KMS-11 (cell line): ENCODE measurements around the gene SPDYE17.
"Not testable (repeated sequence)": the region's sequence is repeated elsewhere in the genome, so short reads cannot be mapped to it uniquely, and the experiment has no call there.

Experiments
- H2AFZ ChIP-seq: fragments of 200-600 bp; sonication (generic); 2 replicates; pipeline ENCODE4 v1.6.1; 2016; ENCODE audit warnings: antibody characterized with exemption, mixed run types, low read depth
- H3K27ac ChIP-seq: fragments of 200-600 bp; sonication (generic); 2 replicates; pipeline ENCODE4 v1.6.1; 2016; ENCODE audit warnings: mild to moderate bottlenecking, mixed run types
- H3K27me3 ChIP-seq: fragments of 200-600 bp; sonication (generic); 2 replicates; pipeline ENCODE4 v1.6.1; 2017; ENCODE audit warnings: mild to moderate bottlenecking, low read depth, mixed run types, moderate library complexity; ENCODE audit not compliant: insufficient read depth
- H3K36me3 ChIP-seq: fragments of 200-600 bp; sonication (generic); 2 replicates; pipeline ENCODE4 v1.6.1; 2017; ENCODE audit warnings: mild to moderate bottlenecking, mixed run types; ENCODE audit not compliant: insufficient read depth
- H3K4me1 ChIP-seq: fragments of 200-600 bp; sonication (generic); 2 replicates; pipeline ENCODE4 v1.6.1; 2016; ENCODE audit warnings: mild to moderate bottlenecking, low read depth, mixed run types; ENCODE audit not compliant: poor library complexity, severe bottlenecking
- H3K4me2 ChIP-seq: fragments of 200-600 bp; sonication (generic); 2 replicates; pipeline ENCODE4 v1.7.0; 2016; ENCODE audit warnings: mild to moderate bottlenecking, mixed run types
- H3K4me3 ChIP-seq: fragments of 200-600 bp; sonication (generic); IDR thresholded peaks from 2 replicates; pipeline ENCODE4 v1.6.1; 2017; ENCODE audit warnings: low read depth, low read length, mixed read lengths; ENCODE audit not compliant: insufficient read depth
- H3K79me2 ChIP-seq: fragments of 200-600 bp; sonication (generic); 2 replicates; pipeline ENCODE4 v1.6.1; 2016; ENCODE audit warnings: low read depth, mixed run types; ENCODE audit not compliant: insufficient read depth
- H3K9ac ChIP-seq: fragments of 200-600 bp; sonication (generic); 2 replicates; pipeline ENCODE4 v1.6.1; 2016; ENCODE audit warnings: mild to moderate bottlenecking, mixed run types
- H4K20me1 ChIP-seq: fragments of 200-600 bp; sonication (generic); 2 replicates; pipeline ENCODE4 v1.6.1; 2016; ENCODE audit warnings: mild to moderate bottlenecking, mixed run types; ENCODE audit not compliant: insufficient read depth

SPDYE17 gene

DNA sequence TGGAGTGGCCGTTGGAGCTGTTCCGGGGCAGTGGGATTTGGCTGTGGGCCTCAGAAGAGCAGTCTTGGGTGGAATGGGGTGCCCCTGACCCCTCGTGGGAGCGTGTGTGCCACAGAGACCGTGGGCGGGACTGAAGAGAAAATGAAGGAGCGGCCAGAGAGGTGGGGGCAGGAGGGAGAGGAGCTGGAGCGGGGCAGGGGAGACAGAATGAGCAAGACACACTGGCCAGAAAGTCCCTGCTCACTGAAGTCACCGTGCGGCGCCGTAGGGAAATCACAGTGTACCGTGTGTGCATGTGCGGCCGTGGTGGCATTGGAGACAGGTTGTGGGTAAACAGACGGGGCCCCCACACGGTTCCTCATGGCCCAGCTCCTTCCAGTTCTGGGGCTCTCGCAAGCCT lies 40.0 kb downstream of the SPDYE17 start:
- not testable (repeated sequence) for H3K36me3 ChIP-seq, H3K79me2 ChIP-seq, H3K9ac ChIP-seq, H3K27ac ChIP-seq, H3K4me1 ChIP-seq, H3K4me3 ChIP-seq, H2AFZ ChIP-seq, H4K20me1 ChIP-seq, H3K4me2 ChIP-seq, H3K27me3 ChIP-seq

DNA sequence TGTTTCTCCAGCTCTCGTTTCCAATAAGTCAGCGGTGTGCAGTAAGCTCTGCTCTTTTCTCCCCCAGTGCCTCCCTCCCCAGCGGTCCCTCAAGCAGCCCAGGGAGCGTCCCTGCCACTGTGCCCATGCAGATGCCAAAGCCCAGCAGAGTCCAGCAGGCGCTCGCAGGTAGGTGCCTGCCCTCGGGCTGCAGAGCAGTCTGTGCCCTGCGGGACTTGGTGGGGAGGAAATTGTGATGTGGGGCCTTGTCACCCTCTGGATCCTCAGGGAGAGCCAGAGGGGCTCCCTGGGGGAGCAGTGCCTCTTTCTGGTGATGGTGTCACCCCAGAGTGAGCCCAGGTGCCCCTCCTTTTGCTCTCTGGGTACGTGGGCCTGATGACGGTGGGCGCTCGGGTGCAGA lies 42.0 kb downstream of the SPDYE17 start:
- H3K4me1 ChIP-seq, H3K27ac ChIP-seq, H3K4me2 ChIP-seq, H3K4me3 ChIP-seq, H3K9ac ChIP-seq, H2AFZ ChIP-seq, H3K36me3 ChIP-seq, H4K20me1 ChIP-seq, H3K27me3 ChIP-seq, H3K79me2 ChIP-seq: not testable (repeated sequence)

DNA sequence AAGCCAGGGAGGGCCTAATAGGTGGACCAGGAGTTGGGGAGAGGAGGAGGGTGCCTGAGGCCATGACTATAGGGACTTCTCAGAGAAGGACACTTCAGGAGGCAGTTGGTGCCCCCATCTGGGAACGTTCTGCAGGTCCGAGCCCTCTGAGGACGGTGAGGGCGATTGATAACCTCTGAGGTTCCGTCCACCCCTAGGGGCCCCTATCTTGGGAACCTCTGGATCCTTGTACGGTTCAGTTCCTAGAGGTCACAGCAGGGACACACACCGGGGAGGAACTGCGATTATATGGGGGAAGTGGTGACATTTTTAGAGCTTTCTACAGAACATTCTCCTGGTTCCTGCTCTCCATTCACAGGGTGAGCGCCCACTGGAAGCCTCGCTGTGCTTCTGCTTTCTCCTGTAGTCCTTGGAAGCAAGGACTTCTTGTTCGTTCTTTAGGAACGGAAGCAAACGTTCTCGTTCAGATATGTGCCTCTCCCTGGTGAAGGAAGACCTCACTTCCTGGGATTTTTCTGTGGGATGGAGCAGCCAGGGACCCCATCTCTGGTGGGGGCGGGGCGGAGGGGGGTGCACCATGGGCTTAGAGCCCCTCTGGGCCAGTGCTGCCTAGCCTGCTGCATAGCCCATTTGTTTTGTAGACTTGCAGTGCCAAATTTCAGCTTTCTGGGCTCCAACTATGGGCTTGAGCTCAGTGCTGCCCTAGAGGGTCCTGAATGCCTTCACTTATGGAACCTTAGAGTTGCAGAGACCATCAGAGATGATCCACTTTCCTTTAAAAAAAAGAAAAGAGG lies 46.0 kb downstream of the SPDYE17 start:
- H3K27me3 ChIP-seq, H2AFZ ChIP-seq, H3K4me1 ChIP-seq, H3K4me2 ChIP-seq, H3K9ac ChIP-seq, H3K36me3 ChIP-seq, H3K79me2 ChIP-seq, H4K20me1 ChIP-seq, H3K4me3 ChIP-seq, H3K27ac ChIP-seq: not testable (repeated sequence)

DNA sequence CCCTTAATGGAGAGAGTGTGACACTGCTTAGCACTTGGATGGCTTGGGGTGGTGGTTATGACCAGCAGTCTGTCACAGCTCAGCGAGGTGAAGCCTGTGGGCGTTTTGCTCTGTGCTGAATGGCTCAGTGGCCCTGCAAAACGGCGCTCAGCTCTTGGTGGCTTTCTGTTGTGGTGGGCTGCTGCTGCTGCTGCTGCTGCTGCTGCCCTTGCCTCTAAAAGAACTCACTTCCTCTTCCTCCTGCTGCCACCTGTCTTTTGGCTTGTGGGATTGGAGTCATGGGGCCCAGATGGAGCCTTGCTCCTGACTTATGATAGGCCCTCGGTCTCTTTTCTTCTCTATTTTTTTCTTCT lies 47.4 kb downstream of the SPDYE17 start:
- not testable (repeated sequence) for H3K27me3 ChIP-seq, H4K20me1 ChIP-seq, H3K4me3 ChIP-seq, H3K27ac ChIP-seq, H3K36me3 ChIP-seq, H3K9ac ChIP-seq, H3K4me1 ChIP-seq, H3K4me2 ChIP-seq, H3K79me2 ChIP-seq, H2AFZ ChIP-seq

DNA sequence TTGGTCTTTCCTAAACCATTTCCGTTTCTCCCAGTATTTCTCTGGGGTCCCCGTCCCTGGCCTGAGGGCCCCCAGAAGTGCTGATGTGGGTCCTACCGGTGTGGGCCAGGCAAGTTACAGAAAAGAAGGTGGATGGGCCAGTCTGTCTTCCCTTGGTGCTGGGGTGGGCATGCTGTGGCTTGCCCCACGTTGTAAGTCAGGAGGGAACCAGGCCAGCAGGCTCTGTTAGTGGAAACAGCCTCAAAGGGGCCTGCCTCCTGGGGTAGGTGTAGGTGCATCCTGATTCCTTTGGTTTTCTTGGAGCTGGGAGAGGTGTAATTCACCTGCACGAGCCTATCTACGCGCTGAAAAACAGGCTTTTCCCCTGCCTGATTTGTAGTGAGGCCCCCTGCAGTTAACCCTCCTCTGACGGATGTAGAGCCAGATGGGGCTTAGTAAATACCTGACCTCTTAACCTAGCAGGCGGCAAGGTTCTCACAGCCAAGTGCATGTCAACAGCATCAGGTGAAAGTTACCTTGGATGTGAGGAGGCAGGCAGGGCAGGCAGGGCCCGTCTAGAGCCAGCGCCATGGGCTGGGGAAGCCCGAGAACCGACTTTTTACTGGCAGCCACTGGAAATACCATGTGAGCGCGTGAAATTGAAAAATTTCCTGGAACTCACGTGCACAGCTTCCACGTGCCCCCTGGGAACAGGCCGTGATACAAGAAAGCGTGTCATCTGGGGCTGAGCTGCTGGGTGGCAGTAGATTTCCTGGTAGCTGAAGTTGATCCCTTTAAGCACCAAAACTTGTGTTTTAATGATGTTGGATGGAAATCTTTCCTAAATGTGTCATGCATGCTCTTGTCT lies 48.0 kb downstream of the SPDYE17 start:
- not testable (repeated sequence) for H3K4me1 ChIP-seq, H3K9ac ChIP-seq

DNA sequence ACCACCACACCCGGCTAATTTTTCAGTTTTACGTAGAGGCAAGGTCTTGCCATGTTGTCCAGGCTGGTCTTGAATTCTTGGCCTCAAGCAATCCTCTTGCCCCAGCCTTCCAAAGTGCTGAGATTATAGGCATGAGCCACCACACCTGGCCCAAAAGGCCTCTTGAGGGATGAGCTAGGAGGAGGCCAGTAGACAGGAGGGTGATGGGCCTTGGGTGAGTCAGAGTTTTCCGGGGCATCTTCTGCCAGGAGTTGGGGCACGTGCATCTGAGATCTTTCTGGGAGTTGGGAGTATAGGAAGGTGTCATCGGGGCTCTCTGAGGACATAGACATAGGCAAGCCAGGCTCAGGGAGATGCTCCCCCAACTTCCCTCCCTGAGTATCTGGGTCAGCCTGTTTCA lies 48.8 kb downstream of the SPDYE17 start:
- not testable (repeated sequence) for H3K4me3 ChIP-seq, H3K4me1 ChIP-seq, H3K9ac ChIP-seq, H3K79me2 ChIP-seq, H3K36me3 ChIP-seq, H2AFZ ChIP-seq, H3K4me2 ChIP-seq, H4K20me1 ChIP-seq, H3K27me3 ChIP-seq, H3K27ac ChIP-seq

More for the DNA sequence above, 48.0 kb downstream of the SPDYE17 start:
- H4K20me1 ChIP-seq, H3K4me2 ChIP-seq, H2AFZ ChIP-seq, H3K27ac ChIP-seq, H3K79me2 ChIP-seq, H3K27me3 ChIP-seq, H3K36me3 ChIP-seq, H3K4me3 ChIP-seq: not testable (repeated sequence)

DNA sequence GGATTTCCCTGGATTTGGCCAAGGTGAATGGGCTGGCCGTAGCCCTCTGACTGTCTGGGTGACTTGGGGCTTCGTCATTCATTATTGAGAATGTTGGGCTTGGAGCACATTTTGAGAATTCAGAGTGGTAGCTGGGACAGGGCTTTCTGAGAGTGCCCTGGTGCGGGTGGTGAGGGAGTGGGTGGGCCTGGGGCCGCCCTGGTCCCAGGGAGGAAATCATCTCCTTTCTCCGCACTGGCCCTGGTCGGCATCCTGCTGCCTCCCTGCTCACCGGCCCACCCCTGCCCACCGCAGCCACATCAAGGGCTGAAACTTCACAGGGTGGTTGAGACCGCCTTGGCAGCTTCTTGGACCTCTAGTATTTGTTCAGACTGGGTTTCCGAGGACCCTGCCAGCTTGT lies 49.7 kb downstream of the SPDYE17 start:
- not testable (repeated sequence) for H3K4me3 ChIP-seq, H3K27me3 ChIP-seq, H3K4me2 ChIP-seq, H3K79me2 ChIP-seq, H2AFZ ChIP-seq, H3K27ac ChIP-seq, H3K4me1 ChIP-seq, H4K20me1 ChIP-seq, H3K36me3 ChIP-seq, H3K9ac ChIP-seq

DNA sequence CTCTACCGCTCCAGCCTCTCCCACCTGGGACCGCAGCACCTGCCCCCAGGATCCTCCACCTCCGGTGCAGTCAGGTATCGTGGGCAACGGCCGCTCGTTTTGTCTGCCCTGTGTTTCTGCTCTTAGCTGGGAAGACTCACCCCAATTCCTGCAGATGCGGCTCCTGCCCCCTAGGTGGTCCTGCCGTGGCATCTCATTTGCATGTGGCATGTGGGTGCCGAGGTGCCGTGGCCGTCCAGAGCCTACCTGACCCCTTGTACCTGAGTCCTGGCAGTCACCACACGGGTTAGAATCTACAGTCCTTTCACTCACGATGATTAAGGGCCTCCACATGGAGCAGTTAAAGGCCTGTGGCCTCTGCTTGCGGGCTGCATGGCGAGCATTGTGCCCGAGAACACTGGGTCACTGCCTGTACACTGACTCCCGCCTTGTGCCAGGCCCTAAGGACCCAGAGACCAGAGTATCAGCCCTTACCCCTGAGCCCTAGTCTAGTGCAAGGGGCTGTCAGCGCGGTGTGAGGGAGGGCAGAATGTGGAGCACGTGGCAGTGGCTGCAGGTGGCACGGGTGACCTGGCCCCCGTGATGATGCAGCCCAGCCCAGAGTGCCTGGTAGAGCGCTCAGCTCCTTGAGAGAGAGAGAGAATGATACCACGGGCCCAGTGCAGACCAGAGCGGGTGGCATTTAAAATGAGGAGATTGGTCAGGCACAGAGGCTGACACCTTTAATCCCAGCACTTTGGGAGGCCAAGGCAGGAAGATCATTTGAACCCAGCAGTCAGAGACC lies 50.8 kb downstream of the SPDYE17 start:
- H3K4me1 ChIP-seq, H3K79me2 ChIP-seq, H3K27me3 ChIP-seq, H3K4me3 ChIP-seq, H3K36me3 ChIP-seq, H3K27ac ChIP-seq, H2AFZ ChIP-seq, H4K20me1 ChIP-seq, H3K4me2 ChIP-seq, H3K9ac ChIP-seq: not testable (repeated sequence)

DNA sequence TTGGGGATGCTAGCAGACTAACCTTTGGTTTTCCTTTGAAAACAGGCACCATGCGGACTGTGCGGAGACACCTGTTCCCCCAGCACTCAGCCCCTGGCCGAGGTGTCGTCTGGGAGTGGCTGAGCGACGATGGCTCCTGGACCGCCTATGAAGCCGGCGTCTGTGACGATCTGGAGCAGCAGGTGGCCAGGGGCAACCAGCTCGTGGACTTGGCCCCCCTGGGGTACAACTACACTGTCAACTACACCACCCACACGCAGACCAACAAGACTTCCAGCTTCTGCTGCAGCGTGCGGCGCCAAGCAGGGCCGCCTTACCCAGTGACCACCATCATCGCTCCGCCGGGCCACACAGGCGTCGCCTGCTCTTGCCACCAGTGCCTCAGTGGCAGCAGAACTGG lies 51.6 kb downstream of the SPDYE17 start:
- H3K4me3 ChIP-seq, H4K20me1 ChIP-seq, H3K36me3 ChIP-seq, H3K79me2 ChIP-seq, H3K4me1 ChIP-seq, H3K9ac ChIP-seq, H3K27ac ChIP-seq, H3K4me2 ChIP-seq, H3K27me3 ChIP-seq, H2AFZ ChIP-seq: not testable (repeated sequence)
